ENCODE measurements around the gene AP1S3. TPM values are rescaled to one million over a fixed set of nuclear protein-coding genes. Genes with fewer than 3 reads are reported as not detected.

The AP1S3 gene
- total RNA-seq, 1 experiment from 2014 or later = 66.3 TPM

DNA sequence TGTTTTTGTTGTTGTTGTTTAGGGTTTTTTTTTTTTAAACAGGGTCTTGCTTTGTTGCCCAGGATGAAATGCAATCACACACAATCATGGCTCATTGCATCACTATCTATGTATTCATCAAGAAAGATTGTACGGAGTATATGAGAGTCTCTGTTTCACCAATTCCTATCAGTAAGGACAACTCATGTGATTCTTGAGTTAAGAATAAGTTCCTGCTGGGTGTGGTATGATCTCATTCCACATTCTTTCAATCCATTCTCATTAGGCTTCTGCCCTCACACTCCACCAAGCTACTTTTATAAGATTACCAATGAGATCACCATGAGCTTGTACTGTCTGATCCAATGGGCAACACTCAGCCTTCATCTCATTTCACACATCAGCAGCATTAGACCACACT lies 9.1 kb upstream of the AP1S3 start:
- Histone ChIP-seq H3K27ac (ENCODE audit: low read length) (no peak overlapping the region), H3K27me3 (ENCODE audit: control insufficient read depth, insufficient read depth, low read length) (no peaks in the 10 kb centered on the region), H3K4me3 (ENCODE audit: low read depth in 2 of 2, low read length in 2 of 2) (no peak overlapping the region), H3K36me3 (ENCODE audit: control insufficient read depth, insufficient read depth, low read length) (no peaks in the 10 kb centered on the region), H3K4me1 (ENCODE audit: control insufficient read depth, insufficient read depth, low read length) (peaks cover 5% of the 10 kb centered on the region), H3K9me3 (ENCODE audit: control insufficient read depth, insufficient read depth, low read depth, low read length) (no peaks in the 10 kb centered on the region)
- no peak for DNase-seq (ENCODE audit: low read depth, low spot score)
- TF ChIP-seq, protein P1, sequence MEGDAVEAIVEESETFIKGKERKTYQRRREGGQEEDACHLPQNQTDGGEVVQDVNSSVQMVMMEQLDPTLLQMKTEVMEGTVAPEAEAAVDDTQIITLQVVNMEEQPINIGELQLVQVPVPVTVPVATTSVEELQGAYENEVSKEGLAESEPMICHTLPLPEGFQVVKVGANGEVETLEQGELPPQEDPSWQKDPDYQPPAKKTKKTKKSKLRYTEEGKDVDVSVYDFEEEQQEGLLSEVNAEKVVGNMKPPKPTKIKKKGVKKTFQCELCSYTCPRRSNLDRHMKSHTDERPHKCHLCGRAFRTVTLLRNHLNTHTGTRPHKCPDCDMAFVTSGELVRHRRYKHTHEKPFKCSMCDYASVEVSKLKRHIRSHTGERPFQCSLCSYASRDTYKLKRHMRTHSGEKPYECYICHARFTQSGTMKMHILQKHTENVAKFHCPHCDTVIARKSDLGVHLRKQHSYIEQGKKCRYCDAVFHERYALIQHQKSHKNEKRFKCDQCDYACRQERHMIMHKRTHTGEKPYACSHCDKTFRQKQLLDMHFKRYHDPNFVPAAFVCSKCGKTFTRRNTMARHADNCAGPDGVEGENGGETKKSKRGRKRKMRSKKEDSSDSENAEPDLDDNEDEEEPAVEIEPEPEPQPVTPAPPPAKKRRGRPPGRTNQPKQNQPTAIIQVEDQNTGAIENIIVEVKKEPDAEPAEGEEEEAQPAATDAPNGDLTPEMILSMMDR (IDR thresholded peaks at IDR 0.05) = no peak
- TF ChIP-seq SIN3A (IDR thresholded peaks at IDR 0.05; ENCODE audit: borderline replicate concordance, insufficient read depth, low read depth, low read length) = no peak
- TF ChIP-seq POLR2AphosphoS5 (IDR thresholded peaks at IDR 0.05; ENCODE audit: low read depth, low read length) = no peak
- TF ChIP-seq, protein P2, sequence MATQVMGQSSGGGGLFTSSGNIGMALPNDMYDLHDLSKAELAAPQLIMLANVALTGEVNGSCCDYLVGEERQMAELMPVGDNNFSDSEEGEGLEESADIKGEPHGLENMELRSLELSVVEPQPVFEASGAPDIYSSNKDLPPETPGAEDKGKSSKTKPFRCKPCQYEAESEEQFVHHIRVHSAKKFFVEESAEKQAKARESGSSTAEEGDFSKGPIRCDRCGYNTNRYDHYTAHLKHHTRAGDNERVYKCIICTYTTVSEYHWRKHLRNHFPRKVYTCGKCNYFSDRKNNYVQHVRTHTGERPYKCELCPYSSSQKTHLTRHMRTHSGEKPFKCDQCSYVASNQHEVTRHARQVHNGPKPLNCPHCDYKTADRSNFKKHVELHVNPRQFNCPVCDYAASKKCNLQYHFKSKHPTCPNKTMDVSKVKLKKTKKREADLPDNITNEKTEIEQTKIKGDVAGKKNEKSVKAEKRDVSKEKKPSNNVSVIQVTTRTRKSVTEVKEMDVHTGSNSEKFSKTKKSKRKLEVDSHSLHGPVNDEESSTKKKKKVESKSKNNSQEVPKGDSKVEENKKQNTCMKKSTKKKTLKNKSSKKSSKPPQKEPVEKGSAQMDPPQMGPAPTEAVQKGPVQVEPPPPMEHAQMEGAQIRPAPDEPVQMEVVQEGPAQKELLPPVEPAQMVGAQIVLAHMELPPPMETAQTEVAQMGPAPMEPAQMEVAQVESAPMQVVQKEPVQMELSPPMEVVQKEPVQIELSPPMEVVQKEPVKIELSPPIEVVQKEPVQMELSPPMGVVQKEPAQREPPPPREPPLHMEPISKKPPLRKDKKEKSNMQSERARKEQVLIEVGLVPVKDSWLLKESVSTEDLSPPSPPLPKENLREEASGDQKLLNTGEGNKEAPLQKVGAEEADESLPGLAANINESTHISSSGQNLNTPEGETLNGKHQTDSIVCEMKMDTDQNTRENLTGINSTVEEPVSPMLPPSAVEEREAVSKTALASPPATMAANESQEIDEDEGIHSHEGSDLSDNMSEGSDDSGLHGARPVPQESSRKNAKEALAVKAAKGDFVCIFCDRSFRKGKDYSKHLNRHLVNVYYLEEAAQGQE (IDR thresholded peaks at IDR 0.05; ENCODE audit: insufficient read depth in 1 of 2, low read depth in 2 of 2, low read length in 1 of 2) = no peak
- no peak for TF ChIP-seq TCF7L2 (IDR thresholded peaks at IDR 0.05; ENCODE audit: low read depth, low read length)
- POLR2A ChIA-PET = no interaction called here
- in situ Hi-C loops (cut with HindIII; ENCODE audit: low pct_unique_long_range_greater_than_20kb, low sequenced_read_pairs) = no loop called here
- BruUV-seq (replicated peaks) = no TSS peak
- intact Hi-C loops (cut with micrococcal nuclease; ENCODE audit: unreplicated experiment) = no loop called here
- CTCF ChIA-PET = no interaction called here
- ATAC-seq = no peak

DNA sequence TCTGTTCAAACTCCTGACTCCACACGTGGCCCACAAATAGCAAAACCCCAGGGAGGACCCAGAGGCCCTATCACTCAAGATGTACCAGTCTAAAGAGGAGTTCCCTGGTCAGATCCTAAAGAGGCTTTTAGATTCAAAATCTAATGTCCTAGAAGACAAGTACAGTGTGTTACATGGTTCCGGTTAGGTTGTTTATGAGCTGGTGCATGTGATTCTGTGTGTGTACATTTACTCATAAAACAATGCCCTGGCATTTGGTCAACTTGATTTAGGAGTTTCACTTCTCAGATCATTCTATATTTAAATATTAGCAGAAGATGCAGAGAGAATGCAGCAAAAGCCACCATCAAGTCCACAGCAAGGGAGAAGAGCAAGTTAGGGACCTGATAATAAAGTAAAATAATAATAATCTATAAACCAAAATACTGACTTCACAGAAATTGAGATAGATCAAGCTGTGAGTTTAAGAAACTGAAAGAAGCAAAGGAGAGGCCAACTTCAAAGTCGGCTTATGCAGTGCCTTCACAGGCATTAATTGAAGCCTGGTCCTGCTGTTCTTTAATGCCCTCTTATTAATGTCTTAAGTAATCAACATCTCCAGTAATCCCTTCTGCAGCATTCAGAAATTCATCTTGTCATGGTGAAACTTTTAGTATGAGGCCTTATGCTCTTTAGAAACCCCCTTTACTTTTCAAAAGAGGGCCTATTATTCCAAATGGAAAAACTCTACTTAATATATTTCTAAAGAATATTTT lies 4.2 kb upstream of the AP1S3 start:
- H3K36me3 ChIP-seq (ENCODE audit: control insufficient read depth, insufficient read depth, low read length) = no peaks in the 10 kb centered on the region; the same call in 1 of the 2 replicates
- intact Hi-C loops (cut with micrococcal nuclease; ENCODE audit: unreplicated experiment) (no loop called here), in situ Hi-C loops (cut with HindIII; ENCODE audit: low pct_unique_long_range_greater_than_20kb, low sequenced_read_pairs) (no loop called here)
- ChIA-PET POLR2A (no interaction called here), CTCF (no interaction called here)
- no peak for ATAC-seq
- no TSS peak for BruUV-seq (replicated peaks)
- no peak overlapping the region for H3K4me3 ChIP-seq (ENCODE audit: low read depth in 2 of 2, low read length in 2 of 2)
- no peaks in the 10 kb centered on the region for H3K27me3 ChIP-seq (ENCODE audit: control insufficient read depth, insufficient read depth, low read length)
- TF ChIP-seq, protein P2 (IDR thresholded peaks at IDR 0.05; ENCODE audit: insufficient read depth in 1 of 2, low read depth in 2 of 2, low read length in 1 of 2) = no peak
- no peak for TF ChIP-seq SIN3A (IDR thresholded peaks at IDR 0.05; ENCODE audit: borderline replicate concordance, insufficient read depth, low read depth, low read length)
- no peak for TF ChIP-seq POLR2AphosphoS5 (IDR thresholded peaks at IDR 0.05; ENCODE audit: low read depth, low read length)
- TF ChIP-seq TCF7L2 (IDR thresholded peaks at IDR 0.05; ENCODE audit: low read depth, low read length) = no peak
- TF ChIP-seq, protein P1 (IDR thresholded peaks at IDR 0.05) = no peak
- H3K4me1 ChIP-seq (ENCODE audit: control insufficient read depth, insufficient read depth, low read length) = peaks cover 10% of the 10 kb centered on the region
- peak overlapping the region; percentile 21; the same call in 1 of the 2 replicates for H3K27ac ChIP-seq (ENCODE audit: low read length)
- DNase-seq (ENCODE audit: low read depth, low spot score) = no peak
- no peaks in the 10 kb centered on the region for H3K9me3 ChIP-seq (ENCODE audit: control insufficient read depth, insufficient read depth, low read depth, low read length)
